SK-N-DZ (cell line): ENCODE data around the gene PPCDC.
A peak's percentile ranks its signal among the peaks of the same experiment; 100 is the strongest.

Experiments used
- DNase-seq: peaks from one replicate; pipeline ENCODE4 v3.0.0-alpha.2; 2015; ENCODE audit warnings: low spot score

The PPCDC gene

GRCh38 chr15:75008629-75009326, 14.6 kb upstream of the PPCDC start:
- no peak for DNase-seq

GRCh38 chr15:75016431-75016830, 7.0 kb upstream of the PPCDC start:
- no peak for DNase-seq

- DNase-seq = no peak
These were observed 3.5 kb upstream of the PPCDC start for GRCh38 chr15:75019916-75020315.

GRCh38 chr15:75021341-75021740, 2.0 kb upstream of the PPCDC start:
- no peak for DNase-seq

GRCh38 chr15:75022783-75023180, 608 bp upstream of the PPCDC start:
- peak; percentile 26 for DNase-seq

- peak; percentile 33 for DNase-seq
These were observed 664 bp downstream of the PPCDC start for GRCh38 chr15:75023872-75024636.

GRCh38 chr15:75025107-75025506, 1.7 kb downstream of the PPCDC start:
- no peak for DNase-seq

- DNase-seq = no peak
These were observed 2.3 kb downstream of the PPCDC start for GRCh38 chr15:75025548-75026260.

GRCh38 chr15:75027551-75027950, 4.2 kb downstream of the PPCDC start:
- no peak for DNase-seq

- DNase-seq = no peak
These were observed 5.6 kb downstream of the PPCDC start for GRCh38 chr15:75028991-75029377.

- DNase-seq = peak; percentile 76
These were observed 6.1 kb downstream of the PPCDC start for GRCh38 chr15:75029378-75030022.

- no peak for DNase-seq
These were observed 6.6 kb downstream of the PPCDC start for GRCh38 chr15:75030023-75030413.

- DNase-seq = no peak
These were observed 7.0 kb downstream of the PPCDC start for GRCh38 chr15:75030424-75030823.

GRCh38 chr15:75031848-75032247, 8.5 kb downstream of the PPCDC start:
- DNase-seq = no peak

- no peak for DNase-seq
These were observed 9.0 kb downstream of the PPCDC start for GRCh38 chr15:75032395-75032794.

GRCh38 chr15:75033809-75034208, 10.4 kb downstream of the PPCDC start:
- DNase-seq = no peak

- no peak for DNase-seq
These were observed 11.2 kb downstream of the PPCDC start for GRCh38 chr15:75034615-75035014.

GRCh38 chr15:75036212-75036616, 12.8 kb downstream of the PPCDC start:
- no peak for DNase-seq

GRCh38 chr15:75037685-75038084, 14.3 kb downstream of the PPCDC start:
- no peak for DNase-seq

GRCh38 chr15:75038231-75038630, 14.8 kb downstream of the PPCDC start:
- no peak for DNase-seq

- no peak for DNase-seq
These were observed 19.5 kb downstream of the PPCDC start for GRCh38 chr15:75042730-75043508.
